ENCODE data around the gene KLK3.
A peak's percentile ranks its signal among the peaks of the same experiment; 100 is the strongest.
"Not testable (repeated sequence)": the region's sequence is repeated elsewhere in the genome, so short reads cannot be mapped to it uniquely, and the experiment has no call there.

The KLK3 gene

DNA sequence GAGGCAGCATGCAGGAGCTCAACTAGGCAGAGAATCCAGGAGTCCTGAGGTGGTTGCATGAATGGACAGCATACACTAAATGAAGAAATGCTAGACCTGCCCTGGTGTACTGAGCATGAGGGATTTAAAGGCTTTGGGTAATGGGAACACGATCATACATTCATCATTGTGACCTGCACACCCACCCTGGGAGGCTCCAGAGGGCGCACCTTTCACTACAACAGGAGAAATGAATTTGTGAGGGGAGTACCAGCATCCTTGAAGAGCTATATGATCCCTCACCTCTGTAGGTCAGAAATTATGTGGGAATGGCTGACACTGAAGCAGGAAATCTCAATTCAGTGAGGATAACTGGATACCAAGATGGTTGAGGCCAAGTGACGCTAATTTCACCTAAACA lies 27.5 kb downstream of the KLK3 start:
- Histone ChIP-seq H3K4me1 (no peaks in the 10 kb centered on the region; a peak in 1 of 20 replicates), H3K27ac (no peak overlapping the region), H3K4me2 (no peak overlapping the region), H3K27me3 (no peaks in the 10 kb centered on the region), H3K9me3 (replicated peaks in 1 of 11) (no peaks in the 10 kb centered on the region), H3K9ac (no peak overlapping the region), H3K36me3 (no peaks in the 10 kb centered on the region), H3K4me3 (no peak overlapping the region), H4K20me1 (no peaks in the 10 kb centered on the region)
- TF ChIP-seq Cebpa-rat (IDR thresholded peaks at IDR 0.05), result no peak

DNA sequence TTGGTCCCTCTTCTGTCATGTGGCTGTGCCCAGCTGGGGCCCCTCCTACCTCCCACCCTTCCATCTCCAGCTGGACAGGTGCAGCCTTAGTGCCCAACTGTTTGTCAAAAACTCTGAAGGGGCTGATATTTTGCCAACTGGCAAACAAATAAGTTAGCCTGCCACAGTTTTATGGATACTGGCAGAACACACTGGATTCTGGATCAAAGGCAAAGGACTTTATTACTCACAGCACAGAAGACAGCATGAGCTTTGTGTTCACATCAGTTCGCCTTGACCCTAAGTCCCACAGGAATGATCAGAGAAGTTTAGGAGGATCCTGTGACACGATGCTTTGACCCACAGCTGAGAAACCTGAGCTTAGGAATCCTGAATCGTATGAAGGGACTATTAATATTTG lies 34.9 kb downstream of the KLK3 start:
- no peaks in the 10 kb centered on the region for H4K20me1 ChIP-seq
- H3K36me3 ChIP-seq, result no peaks in the 10 kb centered on the region
- no peak overlapping the region for H3K9ac ChIP-seq
- no peaks in the 10 kb centered on the region for H3K27me3 ChIP-seq
- H3K4me2 ChIP-seq, result peak overlapping the region in 9 of 11 experiments; percentile 13 to 56 (median 30); a peak in 15 of 22 replicates
- no peaks in the 10 kb centered on the region; a peak in 1 of 22 replicates for H3K9me3 ChIP-seq (replicated peaks in 1 of 11)
- H3K4me3 ChIP-seq, result no peak overlapping the region
- H3K27ac ChIP-seq, result no peak overlapping the region
- TF ChIP-seq Cebpa-rat (IDR thresholded peaks at IDR 0.05), result no peak
- peaks cover 17 to 24% (median 19%) of the 10 kb centered on the region in 10 experiments; a peak in 19 of 20 replicates for H3K4me1 ChIP-seq

DNA sequence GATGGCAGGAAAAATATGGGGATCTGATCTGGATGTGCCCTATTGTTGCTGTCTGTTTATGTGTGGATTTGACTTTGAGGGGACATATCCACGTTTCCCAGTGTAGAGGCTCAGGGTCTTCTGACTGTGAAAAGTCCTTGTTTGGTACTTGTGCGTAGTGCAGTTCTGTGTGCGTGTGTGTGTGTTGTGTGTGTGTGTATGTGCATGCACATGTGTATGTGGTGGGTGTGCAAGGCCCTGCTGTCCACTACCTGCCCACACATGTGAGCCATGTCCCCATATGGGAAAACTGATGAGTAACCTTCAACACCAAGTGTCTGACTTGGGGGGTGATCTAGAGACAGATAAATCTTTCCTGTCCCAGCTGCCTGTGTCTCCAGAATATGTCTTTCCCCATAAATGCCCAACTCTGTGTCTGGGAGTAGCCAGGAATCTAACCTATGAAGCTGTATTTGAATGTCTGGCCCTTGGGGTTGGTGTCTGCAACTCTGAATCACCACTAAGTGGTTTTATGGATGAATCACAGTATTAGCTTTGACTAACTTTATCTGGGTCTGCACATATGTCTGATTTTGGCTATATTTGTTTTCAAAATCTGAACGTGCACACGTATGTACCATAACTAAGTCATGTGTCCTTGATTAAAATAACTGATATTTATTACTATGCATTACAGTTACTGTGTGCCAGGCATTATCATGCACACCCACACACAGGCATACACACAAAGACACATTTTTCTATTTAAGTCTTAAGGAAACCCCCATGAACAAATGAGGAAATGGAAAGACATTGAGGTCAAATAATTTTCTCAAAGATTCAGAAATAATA lies 35.9 kb downstream of the KLK3 start:
- Histone ChIP-seq H4K20me1 (no peaks in the 10 kb centered on the region), H3K4me1 (peaks cover 19 to 34% (median 24%) of the 10 kb centered on the region in 10 experiments), H3K27me3 (no peaks in the 10 kb centered on the region), H3K9me3 (replicated peaks in 1 of 11) (no peaks in the 10 kb centered on the region; a peak in 1 of 22 replicates), H3K9ac (no peak overlapping the region), H3K27ac (0 out of 22 replicates have a peak overlapping the region, but pooled peaks of 1 of the 11 experiments have one; percentile 12), H3K4me3 (no peak overlapping the region), H3K4me2 (peak overlapping the region in 10 of 11 experiments; percentile 15 to 45 (median 27); a peak in 12 of 22 replicates), H3K36me3 (no peaks in the 10 kb centered on the region)
- no peak for TF ChIP-seq Cebpa-rat (IDR thresholded peaks at IDR 0.05)

DNA sequence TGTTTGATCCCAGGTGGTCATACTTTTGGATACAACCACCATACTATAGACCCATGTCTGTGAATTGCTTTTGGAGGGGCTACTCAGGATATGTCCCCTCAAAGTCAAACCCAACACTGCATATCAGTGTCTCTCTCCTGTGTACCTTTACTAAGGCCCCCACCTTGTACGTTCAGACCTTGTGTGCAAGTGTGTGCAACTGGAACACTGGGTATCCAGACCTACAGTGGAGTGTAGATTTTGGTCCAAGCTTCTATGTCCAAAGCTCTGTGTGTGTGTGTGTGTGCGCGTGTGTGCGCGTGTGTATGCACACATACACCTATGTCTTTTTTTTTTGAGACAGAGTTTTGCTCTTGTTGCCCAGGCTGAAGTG lies 36.5 kb downstream of the KLK3 start:
- TF ChIP-seq Cebpa-rat (IDR thresholded peaks at IDR 0.05), result no peak
- H3K9me3 ChIP-seq (replicated peaks in 1 of 11), result no peaks in the 10 kb centered on the region; a peak in 1 of 22 replicates
- H3K27me3 ChIP-seq, result no peaks in the 10 kb centered on the region
- peaks cover 23 to 40% (median 30%) of the 10 kb centered on the region in 10 experiments for H3K4me1 ChIP-seq
- H3K4me3 ChIP-seq, result no peak overlapping the region
- H3K36me3 ChIP-seq, result no peaks in the 10 kb centered on the region
- peak overlapping the region in 9 of 11 experiments; percentile 15 to 45 (median 29); a peak in 11 of 22 replicates for H3K4me2 ChIP-seq
- no peaks in the 10 kb centered on the region for H4K20me1 ChIP-seq
- H3K9ac ChIP-seq, result no peak overlapping the region
- no peak overlapping the region for H3K27ac ChIP-seq

DNA sequence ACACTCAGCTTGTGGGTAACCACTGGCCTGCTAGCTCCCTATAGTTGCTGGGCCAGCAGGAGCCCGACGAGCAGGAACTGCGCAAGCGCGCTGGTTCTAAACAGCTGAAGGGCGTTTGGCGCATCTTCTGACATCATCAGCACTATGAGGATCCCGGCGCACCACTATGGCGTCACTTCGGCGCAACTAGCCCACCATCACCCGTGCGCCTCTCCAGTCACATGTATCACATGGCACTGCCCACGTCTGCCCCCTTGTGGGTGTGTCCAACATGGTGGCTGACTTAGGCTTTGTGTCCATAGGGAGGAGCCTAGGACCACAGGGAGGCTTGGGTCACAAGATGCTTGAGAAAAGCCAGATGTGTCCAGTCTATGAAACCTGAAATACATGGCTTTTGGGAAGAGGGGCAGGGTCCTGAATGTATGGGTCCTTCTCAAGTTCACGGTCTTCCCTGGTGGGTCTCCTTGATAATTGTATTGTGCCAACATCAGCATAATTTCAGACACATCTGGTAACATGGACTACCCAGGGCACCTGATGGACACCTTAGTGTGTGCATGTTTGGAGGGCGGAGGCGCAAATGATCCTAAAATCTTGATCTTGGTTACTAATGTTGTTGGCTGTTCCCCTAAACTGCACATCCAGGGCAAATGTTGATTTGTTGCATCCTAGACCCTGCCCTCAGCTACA lies 38.5 kb downstream of the KLK3 start:
- no peak overlapping the region for H3K4me2 ChIP-seq
- no peak overlapping the region for H3K4me3 ChIP-seq
- no peaks in the 10 kb centered on the region for H3K27me3 ChIP-seq
- H3K9ac ChIP-seq, result no peak overlapping the region
- no peaks in the 10 kb centered on the region for H3K36me3 ChIP-seq
- no peak for TF ChIP-seq Cebpa-rat (IDR thresholded peaks at IDR 0.05)
- H3K4me1 ChIP-seq, result peaks cover 39 to 57% (median 48%) of the 10 kb centered on the region in 10 experiments
- H4K20me1 ChIP-seq, result no peaks in the 10 kb centered on the region
- no peaks in the 10 kb centered on the region; a peak in 1 of 22 replicates for H3K9me3 ChIP-seq (replicated peaks in 1 of 11)
- peak overlapping the region in 1 of 11 experiments; percentile 12; a peak in 1 of 22 replicates for H3K27ac ChIP-seq

DNA sequence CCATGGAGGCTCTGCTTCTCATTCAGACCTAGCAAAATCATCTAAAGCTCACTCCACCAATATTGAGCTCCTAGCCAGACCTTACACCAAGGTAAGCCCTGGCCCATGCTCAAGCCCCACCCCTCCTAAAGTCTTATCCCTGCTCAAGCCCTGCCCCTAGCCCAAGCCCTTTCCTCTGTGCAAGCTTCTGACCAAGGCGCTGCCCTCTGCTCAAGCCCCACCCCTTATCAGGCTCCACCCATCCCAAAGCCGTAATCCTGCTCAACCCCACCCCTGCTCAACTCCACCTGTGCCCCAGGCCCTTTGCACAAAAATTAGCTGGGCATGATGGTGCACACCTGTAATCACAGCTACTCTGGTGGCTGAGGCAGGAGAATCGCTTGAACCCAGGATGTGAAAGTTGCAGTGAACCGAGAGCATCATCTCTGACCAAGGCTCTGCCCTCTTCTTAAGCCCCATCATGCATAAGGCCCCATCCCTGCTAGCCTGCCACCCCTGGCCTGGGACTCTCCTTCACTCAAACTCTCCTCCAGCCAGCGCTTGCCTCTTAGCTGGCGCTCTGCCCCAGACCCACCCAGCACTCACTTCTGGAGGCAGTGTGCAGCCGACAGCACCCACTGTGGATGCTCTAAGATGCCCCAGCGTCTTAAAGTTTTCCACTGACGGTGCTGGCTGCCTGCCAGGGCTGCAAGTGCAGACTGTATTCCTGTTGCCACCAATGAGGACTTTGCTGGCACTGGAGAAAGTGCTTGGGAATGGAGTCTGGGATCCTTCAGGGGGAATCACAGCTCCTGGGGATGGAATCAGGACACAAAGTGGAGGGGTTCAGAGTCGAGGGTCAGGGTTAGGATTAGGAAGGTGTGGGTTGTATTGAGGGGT lies 40.0 kb downstream of the KLK3 start:
- H3K27me3 ChIP-seq, result no peaks in the 10 kb centered on the region

GRCh38 chr19:50896089-50896590 lies 41.4 kb downstream of the KLK3 start:
- Histone ChIP-seq H3K27ac (peak overlapping the region in 10 of 11 experiments; percentile 62 to 82 (median 73); a peak in 21 of 22 replicates), H3K9ac (peak overlapping the region in 10 of 11 experiments; percentile 26 to 74 (median 46); a peak in 16 of 22 replicates), H3K4me2 (peak overlapping the region; percentile 58 to 83 (median 72)), H3K4me1 (peaks cover 21 to 41% (median 32%) of the 10 kb centered on the region in 10 experiments)
- not testable (repeated sequence) for H3K27me3 ChIP-seq; H4K20me1 ChIP-seq; H3K4me3 ChIP-seq; H3K36me3 ChIP-seq; H3K9me3 ChIP-seq (replicated peaks in 1 of 11)

More for the DNA sequence above, 40.0 kb downstream of the KLK3 start:
- H3K4me3 ChIP-seq, result no peak overlapping the region
- no peak for TF ChIP-seq Cebpa-rat (IDR thresholded peaks at IDR 0.05)
- H3K27ac ChIP-seq, result peak overlapping the region in 4 of 11 experiments; percentile 80 to 82 (median 81); a peak in 7 of 22 replicates
- no peaks in the 10 kb centered on the region; a peak in 1 of 22 replicates for H3K9me3 ChIP-seq (replicated peaks in 1 of 11)
- H3K4me1 ChIP-seq, result peaks cover 30 to 49% (median 40%) of the 10 kb centered on the region in 10 experiments
- H3K9ac ChIP-seq, result no peak overlapping the region; a peak in 1 of 22 replicates
- H4K20me1 ChIP-seq, result no peaks in the 10 kb centered on the region
- peak overlapping the region in 7 of 11 experiments; percentile 1 to 83 (median 72); a peak in 8 of 22 replicates for H3K4me2 ChIP-seq
- H3K36me3 ChIP-seq, result no peaks in the 10 kb centered on the region

GRCh38 chr19:50896591-50897190 lies 42.0 kb downstream of the KLK3 start:
- no peaks in the 10 kb centered on the region for H3K27me3 ChIP-seq
- no peaks in the 10 kb centered on the region; a peak in 1 of 22 replicates for H3K9me3 ChIP-seq (replicated peaks in 1 of 11)
- no peaks in the 10 kb centered on the region for H3K36me3 ChIP-seq

More at GRCh38 chr19:50896591-50897190, 42.0 kb downstream of the KLK3 start:
- H4K20me1 ChIP-seq, result no peaks in the 10 kb centered on the region
- H3K4me1 ChIP-seq, result peaks cover 19 to 37% (median 28%) of the 10 kb centered on the region in 10 experiments
- peak overlapping the region; percentile 8 to 82 (median 72); a peak in 21 of 22 replicates for H3K27ac ChIP-seq
- peak in 9 of 11 experiments; percentile 9 to 74 (median 51); a peak in 9 of 22 replicates for TF ChIP-seq Cebpa-rat (IDR thresholded peaks at IDR 0.05)
- peak overlapping the region; percentile 58 to 83 (median 72) for H3K4me2 ChIP-seq
- no peak overlapping the region for H3K4me3 ChIP-seq
- H3K9ac ChIP-seq, result peak overlapping the region in 10 of 11 experiments; percentile 34 to 74 (median 60); a peak in 18 of 22 replicates

Data from BLaER1 treated with 17β-estradiol and CSF1 and Interleukin-3, amounts not matched to agents 10 nM and 100 nM (cell line).